Measurements from ENCODE around the gene FBN2. TPM values are rescaled to one million over a fixed set of nuclear protein-coding genes. Genes with fewer than 3 reads are reported as not detected.

FBN2 gene
- total RNA-seq, 1 experiment from 2014 or later = 0.42 TPM

GRCh38 chr5:128441165-128441564 lies 96.9 kb downstream of the FBN2 start:
- CTCF ChIA-PET = no interaction called here
- BruUV-seq (replicated peaks) = no TSS peak
- no peak overlapping the region for H2AFZ ChIP-seq (ENCODE audit: low read depth, low read length, poor library complexity, severe bottlenecking)

More at GRCh38 chr5:128441165-128441564, 96.9 kb downstream of the FBN2 start:
- Histone ChIP-seq H3K36me3 (ENCODE audit: control insufficient read depth in 1 of 2, insufficient read depth in 2 of 2, low read length in 2 of 2) (no peaks in the 10 kb centered on the region), H3K27ac (ENCODE audit: low read depth, low read length) (no peak overlapping the region), H4K20me1 (ENCODE audit: insufficient read depth) (no peaks in the 10 kb centered on the region), H3K4me1 (ENCODE audit: control insufficient read depth in 1 of 2, insufficient read depth in 2 of 2, low read length in 2 of 2) (peaks cover 2 to 13% of the 10 kb centered on the region in 2 experiments; a peak in 2 of 4 replicates), H3K27me3 (ENCODE audit: insufficient read depth, low read length) (no peaks in the 10 kb centered on the region), H3K9me2 (ENCODE audit: insufficient read depth) (no peaks in the 10 kb centered on the region), H3K9me3 (ENCODE audit: control insufficient read depth in 1 of 2, insufficient read depth in 1 of 2, low read depth in 1 of 2, low read length in 2 of 2) (no peaks in the 10 kb centered on the region; a peak in 1 of 4 replicates), H3K4me2 (ENCODE audit: low read length) (no peak overlapping the region), H3K4me3 (replicated peaks in 1 of 2; ENCODE audit: low read depth in 1 of 2, low read length in 2 of 2) (no peak overlapping the region), H3K79me2 (ENCODE audit: insufficient read depth, low read length) (no peaks in the 10 kb centered on the region), H3K9ac (ENCODE audit: low read length) (no peak overlapping the region)
- POLR2A ChIA-PET = no interaction called here
- no peak for TF ChIP-seq SRF (IDR thresholded peaks at IDR 0.05; ENCODE audit: low read depth)
- no peak for TF ChIP-seq ZNF274 (IDR thresholded peaks at IDR 0.05; ENCODE audit: low read depth, low read length)
- TF ChIP-seq YY1 (IDR thresholded peaks at IDR 0.05; ENCODE audit: extremely low read depth, insufficient replicate concordance, low read depth, low read length) = no peak
- TF ChIP-seq ELF1 (IDR thresholded peaks at IDR 0.05; ENCODE audit: borderline replicate concordance, low read depth) = no peak
- TF ChIP-seq JUND (IDR thresholded peaks at IDR 0.05) = no peak
- TF ChIP-seq TCF7L2 (IDR thresholded peaks at IDR 0.05; ENCODE audit: borderline replicate concordance, extremely low read depth, insufficient read depth, insufficient read length) = no peak
- no peak for TF ChIP-seq POLR2AphosphoS5 (IDR thresholded peaks at IDR 0.05; ENCODE audit: low read depth, low read length)
- TF ChIP-seq REST (IDR thresholded peaks at IDR 0.05; ENCODE audit: low read depth) = no peak
- TF ChIP-seq RAD21 (IDR thresholded peaks at IDR 0.05; ENCODE audit: low read depth) = no peak
- no peak for TF ChIP-seq SIN3A (IDR thresholded peaks at IDR 0.05; ENCODE audit: low read depth)
- TF ChIP-seq, protein P1, sequence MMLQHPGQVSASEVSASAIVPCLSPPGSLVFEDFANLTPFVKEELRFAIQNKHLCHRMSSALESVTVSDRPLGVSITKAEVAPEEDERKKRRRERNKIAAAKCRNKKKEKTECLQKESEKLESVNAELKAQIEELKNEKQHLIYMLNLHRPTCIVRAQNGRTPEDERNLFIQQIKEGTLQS (IDR thresholded peaks at IDR 0.05) = no peak
- TF ChIP-seq CBX3 (IDR thresholded peaks at IDR 0.05; ENCODE audit: low read depth) = no peak
- TF ChIP-seq EZH2 (IDR thresholded peaks at IDR 0.05) = no peak
- no peak for TF ChIP-seq EGR1 (IDR thresholded peaks at IDR 0.05; ENCODE audit: low read depth)
- DNase-seq (ENCODE audit: low read depth, low spot score) (no peak), ATAC-seq (no peak)
- RAD21 ChIA-PET (ENCODE audit: low non-redundant PET in 1 of 2, low total read pairs in 2 of 2, uncharacterized antibody in 2 of 2, unreplicated experiment in 2 of 2) = no interaction called here
- intact Hi-C loops (cut with micrococcal nuclease) = no loop called here
